Measurements from ENCODE around the gene LIF. TPM values are rescaled to one million over a fixed set of nuclear protein-coding genes. Genes with fewer than 3 reads are reported as not detected.

Gene LIF
- total and polyA plus RNA-seq, 2 donors (not counting 3 experiments of a cell fraction or from before 2014, with no cell fraction given) = 0.12 to 0.27 TPM

DNA sequence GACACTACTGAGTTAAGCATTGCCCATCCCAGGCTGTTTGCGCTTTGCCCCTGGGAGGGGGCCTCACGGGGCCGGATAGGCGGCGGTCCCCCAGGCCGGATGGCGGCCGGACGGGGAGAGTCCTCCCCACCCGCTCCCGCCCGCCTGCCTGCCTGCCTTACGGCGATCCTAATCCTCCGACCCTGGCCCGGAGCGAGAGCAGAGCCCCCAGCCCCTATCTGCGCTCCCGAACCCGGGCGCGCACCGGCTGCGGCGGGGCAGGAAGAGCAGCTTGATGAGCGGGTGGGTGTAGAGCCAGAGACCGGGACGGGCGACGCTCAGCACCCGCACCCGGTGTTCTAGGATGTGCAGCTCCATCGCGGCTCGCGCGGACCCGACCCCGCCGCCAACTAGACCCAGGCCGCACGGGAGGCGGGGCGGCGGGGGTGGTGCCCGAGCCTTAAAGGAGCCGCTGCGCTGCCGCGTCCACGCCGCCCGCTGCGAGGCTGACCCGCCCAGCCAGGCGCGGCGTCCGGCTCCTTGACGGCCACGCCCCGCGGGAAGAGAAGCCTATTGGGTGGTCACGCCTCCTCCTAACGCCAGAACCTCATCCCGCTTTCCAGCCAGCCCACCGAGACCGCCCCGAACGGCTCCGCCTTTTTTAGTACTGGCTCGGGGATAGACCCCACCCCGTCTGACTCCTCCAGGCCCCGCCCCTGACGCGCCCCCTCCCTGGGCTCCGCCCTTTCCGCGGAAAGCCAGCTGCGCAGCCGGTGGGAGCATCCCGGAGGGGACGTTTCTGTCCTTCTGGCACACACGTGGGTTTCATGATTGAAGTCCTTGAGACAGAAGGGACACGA, 42.8 kb upstream of the LIF start, which contains the start of gene CASTOR1:
Gene CASTOR1 (minus strand): TSS at position 365 of the 839 bp plus-strand sequence. CDS start 8 bp downstream, at position 357.
- POLR2A ChIA-PET = interaction anchor here (1.1 to 2.1 kb wide), 5 partner anchors 12 to 81 kb away, joined by 3 to 7 read pairs (median 6); partner anchors contain the start of genes CCDC157, SF3A1 and TBC1D10A
- Histone ChIP-seq H3K4me3 (replicated peaks in 1 of 3; ENCODE audit: insufficient read depth in 1 of 3, low read depth in 1 of 3, low read length in 3 of 3) (peak within 1 kb of the TSS; percentile 54 to 84 (median 64)), H3K9me3 (replicated peaks; ENCODE audit: control insufficient read depth, insufficient read depth, low read length) (no peaks in the 10 kb centered on the region), H3K27me3 (ENCODE audit: control insufficient read depth in 2 of 2, insufficient read depth in 2 of 2, low read length in 2 of 2) (no peaks in the 10 kb centered on the region), H3K79me2 (ENCODE audit: control insufficient read depth, insufficient read depth, low read length) (no peaks in the 10 kb centered on the region), H3K36me3 (ENCODE audit: control insufficient read depth in 2 of 2, extremely low read depth in 1 of 2, insufficient read depth in 2 of 2, low read length in 2 of 2) (peaks cover 0 to 16% of the 10 kb centered on the region in 2 experiments), H3K9ac (replicated peaks; ENCODE audit: extremely low read depth, insufficient read depth, low read length) (peak within 1 kb of the TSS; percentile 45), H2AFZ (ENCODE audit: low read depth, low read length) (peak within 1 kb of the TSS; percentile 68), H4K20me1 (replicated peaks; ENCODE audit: control insufficient read depth, extremely low read depth, insufficient read depth, low read length) (no peaks in the 10 kb centered on the region), H3K4me2 (ENCODE audit: insufficient read depth, low read length) (peak within 1 kb of the TSS; percentile 64), H3K9me1 (replicated peaks; ENCODE audit: control insufficient read depth, extremely low read depth, insufficient read depth, low read length) (no peaks in the 10 kb centered on the region), H3K27ac (ENCODE audit: insufficient read depth, low read depth, low read length) (peak within 1 kb of the TSS; percentile 51), H3K4me1 (ENCODE audit: control insufficient read depth, extremely low read depth, insufficient read depth, low read length) (peaks cover 28% of the 10 kb centered on the region)
- dilution Hi-C loops (cut with MboI; ENCODE audit: extremely low pct_ligation_motif_present, low sequenced_read_pairs) = no loop called here
- intact Hi-C loops (cut with micrococcal nuclease) = loop anchor here (1.0 kb wide), 1 partner anchor 37 kb away; the partner anchor contains the start of gene TBC1D10A
- DNase-seq (ENCODE audit: low read depth, low spot score) (peak; percentile 99), FAIRE-seq (peak; percentile 100)
- no TSS peak for BruUV-seq (replicated peaks)
- CTCF ChIA-PET = interaction anchor here (0.6 to 4.4 kb wide), 14 partner anchors 8 to 182 kb away, joined by 3 to 164 read pairs (median 12); partner anchors contain the start of genes RNF215 and TBC1D10A
- TF ChIP-seq POLR2A (IDR thresholded peaks at IDR 0.05; ENCODE audit: low read depth, low read length) (peak; percentile 60), GATA2 (IDR thresholded peaks at IDR 0.05; ENCODE audit: insufficient read depth, insufficient read length, low read depth, low read length) (no peak), POLR2AphosphoS5 (IDR thresholded peaks at IDR 0.05; ENCODE audit: insufficient read depth, low read depth, low read length) (peak; percentile 66)
- TF ChIP-seq, protein P1, sequence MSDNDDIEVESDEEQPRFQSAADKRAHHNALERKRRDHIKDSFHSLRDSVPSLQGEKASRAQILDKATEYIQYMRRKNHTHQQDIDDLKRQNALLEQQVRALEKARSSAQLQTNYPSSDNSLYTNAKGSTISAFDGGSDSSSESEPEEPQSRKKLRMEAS (IDR thresholded peaks at IDR 0.05; ENCODE audit: insufficient read depth, insufficient read length) = no peak
